Body of pancreas (tissue), 4 donors: ENCODE data around the gene DEPDC7.

Source experiments
- CTCF ChIP-seq, 7 experiments: fragments of 450-650 bp in 4 of 7; fragments of 200-600 bp in 3 of 7; sonication (generic) in 3 of 7; IDR thresholded peaks; one replicate each; pipeline ENCODE4 v1.5.1; 2016 to 2019; ENCODE audit warnings: antibody characterized with exemption in 7 of 7
- POLR2A ChIP-seq, 3 donors: fragments of 450-650 bp; IDR thresholded peaks; one replicate each; pipeline ENCODE4 v1.6.1; 2016; ENCODE audit warnings: antibody characterized with exemption in 3 of 3, mild to moderate bottlenecking in 2 of 3

GRCh38 chr11:33044285-33044756, 28.6 kb downstream of the DEPDC7 start:
- TF ChIP-seq CTCF (IDR thresholded peaks at IDR 0.05), result no peak
- TF ChIP-seq POLR2A (IDR thresholded peaks at IDR 0.05), result no peak
